ENCODE measurements around the gene CHCHD5.
A peak's percentile ranks its signal among the peaks of the same experiment; 100 is the strongest.
"Not testable (repeated sequence)": the region's sequence is repeated elsewhere in the genome, so short reads cannot be mapped to it uniquely, and the experiment has no call there.

CHCHD5 gene

GRCh38 chr2:112588611-112589045 is 4.2 kb downstream of the CHCHD5 start:
- no peak for DNase-seq

GRCh38 chr2:112591413-112591812 is 7.0 kb downstream of the CHCHD5 start:
- no peak for DNase-seq

- DNase-seq = no peak
These were observed 9.3 kb downstream of the CHCHD5 start for GRCh38 chr2:112593736-112594135.

- no peak for DNase-seq
These were observed 13.3 kb downstream of the CHCHD5 start for GRCh38 chr2:112597537-112598322.

- DNase-seq = no peak
These were observed 16.2 kb downstream of the CHCHD5 start for GRCh38 chr2:112600634-112601033.

GRCh38 chr2:112601754-112602153 is 17.3 kb downstream of the CHCHD5 start:
- DNase-seq = no peak

- no peak for DNase-seq
These were observed 18.5 kb downstream of the CHCHD5 start for GRCh38 chr2:112602917-112603316.

GRCh38 chr2:112603731-112604130 is 19.3 kb downstream of the CHCHD5 start:
- no peak for DNase-seq

GRCh38 chr2:112604952-112605351 is 20.5 kb downstream of the CHCHD5 start:
- no peak for DNase-seq

- no peak for DNase-seq
These were observed 21.5 kb downstream of the CHCHD5 start for GRCh38 chr2:112605926-112606325.

- DNase-seq = no peak
These were observed 22.1 kb downstream of the CHCHD5 start for GRCh38 chr2:112606547-112606946.

GRCh38 chr2:112607680-112608438 is 23.4 kb downstream of the CHCHD5 start:
- no peak for DNase-seq

GRCh38 chr2:112609320-112609719 is 24.9 kb downstream of the CHCHD5 start:
- DNase-seq = not testable (repeated sequence)

GRCh38 chr2:112612283-112612682 is 27.9 kb downstream of the CHCHD5 start:
- DNase-seq = not testable (repeated sequence)

- no peak for DNase-seq
These were observed 29.9 kb downstream of the CHCHD5 start for GRCh38 chr2:112614201-112614840.

- DNase-seq = no peak
These were observed 30.6 kb downstream of the CHCHD5 start for GRCh38 chr2:112615051-112615450.

GRCh38 chr2:112615798-112616197 is 31.4 kb downstream of the CHCHD5 start:
- not testable (repeated sequence) for DNase-seq

GRCh38 chr2:112618383-112618782 is 34.0 kb downstream of the CHCHD5 start:
- no peak for DNase-seq

GRCh38 chr2:112621790-112622527 is 37.5 kb downstream of the CHCHD5 start:
- DNase-seq = peak; percentile 84

- DNase-seq = peak; percentile 91
These were observed 38.1 kb downstream of the CHCHD5 start for GRCh38 chr2:112622528-112622849.

- DNase-seq = peak; percentile 69
These were observed 39.7 kb downstream of the CHCHD5 start for GRCh38 chr2:112623913-112624777.
